Measurements from ENCODE around the gene TRIML1. TPM values are rescaled to one million over a fixed set of nuclear protein-coding genes. Genes with fewer than 3 reads are reported as not detected.
"Not testable (repeated sequence)": the region's sequence is repeated elsewhere in the genome, so short reads cannot be mapped to it uniquely, and the experiment has no call there.

Gene TRIML1
- total RNA-seq, 1 donor from 2014 or later = not detected

GRCh38 chr4:188147176-188147575, 7.9 kb downstream of the TRIML1 start:
- Mint-ChIP-seq H3K36me3 (ENCODE audit: unreplicated experiment) (no peaks in the 10 kb centered on the region), H3K4me1 (ENCODE audit: low read depth, unreplicated experiment) (peaks cover 5% of the 10 kb centered on the region), H3K4me3 (ENCODE audit: unreplicated experiment) (no peak overlapping the region), H3K9me3 (ENCODE audit: unreplicated experiment) (peaks cover 3% of the 10 kb centered on the region), H3K27me3 (ENCODE audit: unreplicated experiment) (no peaks in the 10 kb centered on the region), H3K27ac (ENCODE audit: unreplicated experiment) (peak overlapping the region; percentile 65)
- DNase-seq = no peak
- no peak for TF ChIP-seq CTCF (IDR thresholded peaks at IDR 0.05; ENCODE audit: partially characterized antibody, unreplicated experiment)

GRCh38 chr4:188147776-188148175, 8.5 kb downstream of the TRIML1 start:
- TF ChIP-seq CTCF (IDR thresholded peaks at IDR 0.05; ENCODE audit: partially characterized antibody, unreplicated experiment) = no peak
- no peaks in the 10 kb centered on the region for H3K27me3 Mint-ChIP-seq (ENCODE audit: unreplicated experiment)
- H3K27ac Mint-ChIP-seq (ENCODE audit: unreplicated experiment) = no peak overlapping the region
- DNase-seq = no peak
- peaks cover 3% of the 10 kb centered on the region for H3K9me3 Mint-ChIP-seq (ENCODE audit: unreplicated experiment)
- peaks cover 5% of the 10 kb centered on the region for H3K4me1 Mint-ChIP-seq (ENCODE audit: low read depth, unreplicated experiment)
- H3K4me3 Mint-ChIP-seq (ENCODE audit: unreplicated experiment) = no peak overlapping the region
- no peaks in the 10 kb centered on the region for H3K36me3 Mint-ChIP-seq (ENCODE audit: unreplicated experiment)

GRCh38 chr4:188154668-188155405, 15.6 kb downstream of the TRIML1 start:
- no peak for DNase-seq
- Mint-ChIP-seq H3K9me3 (ENCODE audit: unreplicated experiment) (peaks cover 5% of the 10 kb centered on the region), H3K27me3 (ENCODE audit: unreplicated experiment) (peaks cover 3% of the 10 kb centered on the region), H3K36me3 (ENCODE audit: unreplicated experiment) (no peaks in the 10 kb centered on the region), H3K4me3 (ENCODE audit: unreplicated experiment) (no peak overlapping the region), H3K4me1 (ENCODE audit: low read depth, unreplicated experiment) (no peaks in the 10 kb centered on the region), H3K27ac (ENCODE audit: unreplicated experiment) (no peak overlapping the region)
- no peak for TF ChIP-seq CTCF (IDR thresholded peaks at IDR 0.05; ENCODE audit: partially characterized antibody, unreplicated experiment)

- H3K4me3 Mint-ChIP-seq (ENCODE audit: unreplicated experiment) = no peak overlapping the region
- H3K27ac Mint-ChIP-seq (ENCODE audit: unreplicated experiment) = no peak overlapping the region
- peaks cover 8% of the 10 kb centered on the region for H3K9me3 Mint-ChIP-seq (ENCODE audit: unreplicated experiment)
- peaks cover 7% of the 10 kb centered on the region for H3K4me1 Mint-ChIP-seq (ENCODE audit: low read depth, unreplicated experiment)
- H3K27me3 Mint-ChIP-seq (ENCODE audit: unreplicated experiment) = peaks cover 3% of the 10 kb centered on the region
- TF ChIP-seq CTCF (IDR thresholded peaks at IDR 0.05; ENCODE audit: partially characterized antibody, unreplicated experiment) = no peak
- H3K36me3 Mint-ChIP-seq (ENCODE audit: unreplicated experiment) = no peaks in the 10 kb centered on the region
- DNase-seq = no peak
Measured at GRCh38 chr4:188158336-188158735, 19.1 kb downstream of the TRIML1 start.

- H3K27me3 Mint-ChIP-seq (ENCODE audit: unreplicated experiment); DNase-seq; H3K9me3 Mint-ChIP-seq (ENCODE audit: unreplicated experiment); H3K4me1 Mint-ChIP-seq (ENCODE audit: low read depth, unreplicated experiment); H3K4me3 Mint-ChIP-seq (ENCODE audit: unreplicated experiment); H3K27ac Mint-ChIP-seq (ENCODE audit: unreplicated experiment); H3K36me3 Mint-ChIP-seq (ENCODE audit: unreplicated experiment): not testable (repeated sequence)
Measured at GRCh38 chr4:188159513-188160226, 20.4 kb downstream of the TRIML1 start.
